Measurements from ENCODE around the gene LYZL4.

The LYZL4 gene

DNA sequence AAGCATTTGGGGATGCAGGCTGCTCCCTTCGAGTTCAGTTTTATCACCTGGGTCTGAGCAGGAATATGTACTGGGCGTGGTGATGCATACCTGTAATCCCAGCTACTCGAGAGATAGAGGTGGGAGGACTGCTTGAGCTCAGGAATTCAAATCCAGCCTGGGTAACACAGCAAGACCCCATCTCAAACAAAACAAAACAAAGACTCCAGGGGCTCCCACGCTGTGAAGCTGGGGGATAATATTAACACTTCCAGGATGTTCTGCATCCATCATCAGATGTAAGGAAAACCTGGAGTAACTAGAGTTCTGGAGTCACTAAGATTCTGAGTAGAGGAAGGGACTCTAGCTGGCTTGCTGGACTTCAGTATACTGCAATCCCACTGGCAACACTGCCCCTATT lies 40.6 kb downstream of the LYZL4 start:
- H3K36me3 ChIP-seq (ENCODE audit: control insufficient read depth, insufficient read depth, low read length), result no peaks in the 10 kb centered on the region
- H3K4me3 ChIP-seq (replicated peaks; ENCODE audit: low read depth, low read length), result no peak overlapping the region
- TF ChIP-seq, protein P1, sequence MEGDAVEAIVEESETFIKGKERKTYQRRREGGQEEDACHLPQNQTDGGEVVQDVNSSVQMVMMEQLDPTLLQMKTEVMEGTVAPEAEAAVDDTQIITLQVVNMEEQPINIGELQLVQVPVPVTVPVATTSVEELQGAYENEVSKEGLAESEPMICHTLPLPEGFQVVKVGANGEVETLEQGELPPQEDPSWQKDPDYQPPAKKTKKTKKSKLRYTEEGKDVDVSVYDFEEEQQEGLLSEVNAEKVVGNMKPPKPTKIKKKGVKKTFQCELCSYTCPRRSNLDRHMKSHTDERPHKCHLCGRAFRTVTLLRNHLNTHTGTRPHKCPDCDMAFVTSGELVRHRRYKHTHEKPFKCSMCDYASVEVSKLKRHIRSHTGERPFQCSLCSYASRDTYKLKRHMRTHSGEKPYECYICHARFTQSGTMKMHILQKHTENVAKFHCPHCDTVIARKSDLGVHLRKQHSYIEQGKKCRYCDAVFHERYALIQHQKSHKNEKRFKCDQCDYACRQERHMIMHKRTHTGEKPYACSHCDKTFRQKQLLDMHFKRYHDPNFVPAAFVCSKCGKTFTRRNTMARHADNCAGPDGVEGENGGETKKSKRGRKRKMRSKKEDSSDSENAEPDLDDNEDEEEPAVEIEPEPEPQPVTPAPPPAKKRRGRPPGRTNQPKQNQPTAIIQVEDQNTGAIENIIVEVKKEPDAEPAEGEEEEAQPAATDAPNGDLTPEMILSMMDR (IDR thresholded peaks at IDR 0.05; ENCODE audit: insufficient read depth, low read length, poor library complexity, severe bottlenecking), result no peak
- no peak for DNase-seq (ENCODE audit: extremely low read depth, insufficient read length)
- H3K27me3 ChIP-seq (replicated peaks; ENCODE audit: control insufficient read depth, insufficient read depth, low read length), result no peaks in the 10 kb centered on the region; the same call in 1 of the 2 replicates

DNA sequence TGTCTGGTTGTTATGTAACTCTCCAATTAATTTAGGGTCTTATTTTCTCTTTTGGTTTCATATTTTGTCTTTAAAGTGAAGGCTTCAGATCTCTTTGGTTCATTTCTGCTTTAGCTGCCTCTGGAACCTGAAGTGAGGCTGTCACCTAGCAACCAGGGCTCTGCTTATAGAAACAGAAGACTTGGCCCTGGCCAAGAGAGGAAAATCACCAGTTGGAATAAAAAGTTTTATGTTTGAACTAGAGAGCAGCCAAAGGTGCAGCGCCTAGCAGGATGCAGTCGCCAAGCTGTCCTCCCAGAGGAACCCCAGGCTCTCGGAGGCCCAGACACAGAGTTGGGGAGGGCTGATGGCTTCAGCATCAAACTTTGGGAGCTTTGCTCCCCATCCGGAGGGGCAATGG lies 41.1 kb downstream of the LYZL4 start:
- Histone ChIP-seq H3K4me3 (replicated peaks; ENCODE audit: low read depth, low read length) (no peak overlapping the region), H3K27me3 (replicated peaks; ENCODE audit: control insufficient read depth, insufficient read depth, low read length) (no peaks in the 10 kb centered on the region; the same call in 1 of the 2 replicates), H3K36me3 (ENCODE audit: control insufficient read depth, insufficient read depth, low read length) (no peaks in the 10 kb centered on the region)
- DNase-seq (ENCODE audit: extremely low read depth, insufficient read length), result no peak
- TF ChIP-seq, protein P1 (IDR thresholded peaks at IDR 0.05; ENCODE audit: insufficient read depth, low read length, poor library complexity, severe bottlenecking), result no peak

DNA sequence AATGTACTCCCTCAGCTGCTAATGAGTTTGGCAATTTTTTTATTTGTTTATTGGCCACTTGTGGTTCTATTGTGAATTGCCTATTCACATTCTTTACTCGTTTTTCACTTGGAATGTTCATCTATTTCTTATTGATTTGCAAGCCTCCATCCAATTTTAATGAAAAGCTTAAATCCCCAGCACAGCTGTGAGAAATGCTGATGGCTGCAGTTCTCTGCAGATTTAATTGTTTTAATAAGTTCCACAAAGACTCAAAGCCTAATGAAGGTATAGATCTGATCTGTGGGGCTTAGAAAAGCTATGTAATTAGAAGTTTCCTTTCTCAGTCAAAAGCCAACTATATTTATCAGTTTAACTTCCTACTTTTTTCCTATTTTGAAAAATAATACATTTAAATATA lies 41.5 kb downstream of the LYZL4 start:
- TF ChIP-seq, protein P1 (IDR thresholded peaks at IDR 0.05; ENCODE audit: insufficient read depth, low read length, poor library complexity, severe bottlenecking), result no peak
- H3K4me3 ChIP-seq (replicated peaks; ENCODE audit: low read depth, low read length), result no peak overlapping the region
- no peaks in the 10 kb centered on the region; the same call in 1 of the 2 replicates for H3K27me3 ChIP-seq (replicated peaks; ENCODE audit: control insufficient read depth, insufficient read depth, low read length)
- DNase-seq (ENCODE audit: extremely low read depth, insufficient read length), result no peak
- no peaks in the 10 kb centered on the region for H3K36me3 ChIP-seq (ENCODE audit: control insufficient read depth, insufficient read depth, low read length)

DNA sequence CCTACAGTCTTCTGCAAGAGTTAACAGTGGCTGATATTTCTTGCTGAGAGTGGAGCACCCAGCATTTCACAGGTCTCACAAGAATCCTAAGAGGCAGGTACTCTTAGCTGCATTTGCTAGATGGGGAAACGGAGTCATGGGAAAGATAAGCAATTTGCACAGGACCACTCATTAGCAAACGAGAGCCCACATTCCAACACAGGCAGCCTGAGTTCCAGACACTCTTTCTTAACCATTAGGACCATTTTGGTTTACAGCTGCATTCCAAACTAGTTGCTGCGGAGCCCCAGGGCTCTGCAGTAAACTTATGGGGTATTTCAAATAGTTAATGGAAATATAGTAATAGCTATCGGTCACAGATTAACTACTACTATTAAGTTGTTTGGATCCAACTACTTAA lies 42.5 kb downstream of the LYZL4 start:
- TF ChIP-seq, protein P1 (IDR thresholded peaks at IDR 0.05; ENCODE audit: insufficient read depth, low read length, poor library complexity, severe bottlenecking), result no peak
- H3K36me3 ChIP-seq (ENCODE audit: control insufficient read depth, insufficient read depth, low read length), result no peaks in the 10 kb centered on the region

DNA sequence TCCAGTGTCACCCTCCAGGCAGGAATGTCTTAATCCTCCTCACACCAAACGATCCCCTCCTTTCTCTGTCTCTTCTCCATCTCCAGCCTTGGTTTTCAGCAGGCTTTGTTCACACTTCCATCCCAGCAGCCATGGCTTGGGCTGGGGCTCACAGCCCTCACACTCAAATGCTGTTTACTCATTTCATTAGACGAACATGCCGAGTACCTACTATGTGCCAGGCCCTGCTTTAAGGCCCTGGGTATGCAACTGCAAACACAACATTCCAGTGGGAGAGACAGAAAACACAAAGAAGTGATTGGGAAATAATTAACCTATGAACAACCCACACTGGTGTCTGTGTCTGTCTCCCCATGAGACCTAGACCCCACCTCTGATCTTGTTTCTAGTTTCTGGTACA lies 43.9 kb downstream of the LYZL4 start:
- DNase-seq (ENCODE audit: extremely low read depth, insufficient read length), result no peak
- Histone ChIP-seq H3K27me3 (replicated peaks; ENCODE audit: control insufficient read depth, insufficient read depth, low read length) (no peaks in the 10 kb centered on the region), H3K36me3 (ENCODE audit: control insufficient read depth, insufficient read depth, low read length) (no peaks in the 10 kb centered on the region), H3K4me3 (replicated peaks; ENCODE audit: low read depth, low read length) (no peak overlapping the region)
- TF ChIP-seq, protein P1 (IDR thresholded peaks at IDR 0.05; ENCODE audit: insufficient read depth, low read length, poor library complexity, severe bottlenecking), result no peak

More for the DNA sequence above, 42.5 kb downstream of the LYZL4 start:
- Histone ChIP-seq H3K4me3 (replicated peaks; ENCODE audit: low read depth, low read length) (no peak overlapping the region), H3K27me3 (replicated peaks; ENCODE audit: control insufficient read depth, insufficient read depth, low read length) (no peaks in the 10 kb centered on the region; the same call in 1 of the 2 replicates)
- no peak for DNase-seq (ENCODE audit: extremely low read depth, insufficient read length)

DNA sequence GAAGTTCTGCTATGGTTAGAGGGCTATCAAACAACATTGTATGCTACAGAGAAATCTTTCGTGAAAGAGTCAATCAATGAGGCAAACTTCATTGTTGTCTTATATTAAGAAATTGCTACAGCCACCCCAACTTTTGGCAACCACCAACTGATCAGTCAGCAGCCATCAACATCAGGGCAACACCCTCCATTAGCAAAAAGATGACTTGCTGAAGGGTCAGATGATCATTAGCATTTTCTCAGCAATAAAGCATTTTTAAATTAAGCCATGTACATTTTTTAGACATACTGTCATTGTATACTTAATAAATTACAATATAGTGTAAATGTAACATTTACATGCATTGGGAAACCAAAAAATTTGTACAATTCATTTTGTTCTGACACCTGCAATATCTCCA lies 53.1 kb downstream of the LYZL4 start:
- TF ChIP-seq, protein P1 (IDR thresholded peaks at IDR 0.05; ENCODE audit: insufficient read depth, low read length, poor library complexity, severe bottlenecking), result no peak
- H3K4me3 ChIP-seq (replicated peaks; ENCODE audit: low read depth, low read length), result no peak overlapping the region
- no peak for DNase-seq (ENCODE audit: extremely low read depth, insufficient read length)
- H3K27me3 ChIP-seq (replicated peaks; ENCODE audit: control insufficient read depth, insufficient read depth, low read length), result peaks cover 3% of the 10 kb centered on the region
- no peaks in the 10 kb centered on the region for H3K36me3 ChIP-seq (ENCODE audit: control insufficient read depth, insufficient read depth, low read length)

Data from GM06990 (cell line).